ENCODE results near the gene DHRS4L2. TPM values are rescaled to one million over a fixed set of nuclear protein-coding genes. Genes with fewer than 3 reads are reported as not detected.

Gene DHRS4L2
- total RNA-seq, 4 donors from 2014 or later = 9.4 to 23.9 (median 21.1) TPM

GRCh38 chr14:24051789-24052655 is 63.3 kb downstream of the DHRS4L2 start, which contains the start of gene CARMIL3:
CARMIL3 (plus strand) TSS chr14:24052009; CDS start chr14:24052154, 145 bp downstream.
- TF ChIP-seq POLR2A (IDR thresholded peaks at IDR 0.05; ENCODE audit: low read depth) (no peak), CTCF (IDR thresholded peaks at IDR 0.05) (no peak), POLR2AphosphoS5 (IDR thresholded peaks at IDR 0.05) (peak; percentile 31 to 50)
- H3K36me3 ChIP-seq = no peaks in the 10 kb centered on the region
- peaks cover 0 to 12% (median 0%) of the 10 kb centered on the region in 4 donors for H3K27me3 ChIP-seq
- peak within 1 kb of the TSS; percentile 55 to 73 (median 63) for H3K4me3 ChIP-seq
- peaks cover 12 to 22% (median 19%) of the 10 kb centered on the region in 4 donors for H3K4me1 ChIP-seq
- no peak for DNase-seq (ENCODE audit: extremely low spot score)
- WGBS = 0% methylated on average over 19 of the region's 92 CpGs
- intact Hi-C loops (cut with DNase I) = loop anchor here (5.0 kb wide), 1 partner anchor 40 kb away; no protein-coding TSS in a partner anchor
- peak within 1 kb of the TSS; percentile 60 to 72 (median 66) for H3K27ac ChIP-seq (replicated peaks in 1 of 4)
- no peaks in the 10 kb centered on the region for H3K9me3 ChIP-seq

- Histone ChIP-seq H3K27me3 (peaks cover 0 to 15% (median 0%) of the 10 kb centered on the region in 4 donors), H3K9me3 (no peaks in the 10 kb centered on the region), H3K4me1 (peaks cover 12 to 22% (median 19%) of the 10 kb centered on the region in 4 donors), H3K36me3 (no peaks in the 10 kb centered on the region), H3K27ac (replicated peaks in 1 of 4) (no peak overlapping the region), H3K4me3 (peak overlapping the region; percentile 55 to 73 (median 63))
- intact Hi-C loops (cut with DNase I) = loop anchor here (5.0 kb wide), 1 partner anchor 41 kb away; no protein-coding TSS in a partner anchor
- TF ChIP-seq POLR2A (IDR thresholded peaks at IDR 0.05; ENCODE audit: low read depth) = no peak
- TF ChIP-seq CTCF (IDR thresholded peaks at IDR 0.05) = no peak
- no peak for TF ChIP-seq EP300 (IDR thresholded peaks at IDR 0.05)
- DNase-seq (ENCODE audit: extremely low spot score) = no peak
- 53% methylated on average over 20 of the region's 20 CpGs for WGBS
Measured at GRCh38 chr14:24052656-24053547, 64.2 kb downstream of the DHRS4L2 start.

- no peaks in the 10 kb centered on the region for H3K9me3 ChIP-seq
- peaks cover 0 to 16% (median 0%) of the 10 kb centered on the region in 4 donors for H3K27me3 ChIP-seq
- peaks cover 12 to 29% (median 23%) of the 10 kb centered on the region in 4 donors for H3K4me1 ChIP-seq
- 84% methylated on average over 10 of the region's 10 CpGs for WGBS
- H3K4me3 ChIP-seq = no peak overlapping the region
- no peak overlapping the region for H3K27ac ChIP-seq (replicated peaks in 1 of 4)
- no peak for TF ChIP-seq POLR2AphosphoS5 (IDR thresholded peaks at IDR 0.05)
- no peak for TF ChIP-seq EP300 (IDR thresholded peaks at IDR 0.05)
- TF ChIP-seq CTCF (IDR thresholded peaks at IDR 0.05) = no peak
- TF ChIP-seq POLR2A (IDR thresholded peaks at IDR 0.05; ENCODE audit: low read depth) = no peak
- DNase-seq (ENCODE audit: extremely low spot score) = no peak
- no peaks in the 10 kb centered on the region for H3K36me3 ChIP-seq
- intact Hi-C loops (cut with DNase I) = loop anchor here (5.0 kb wide), 1 partner anchor 41 kb away; no protein-coding TSS in a partner anchor
Measured at GRCh38 chr14:24053548-24054323, 65.0 kb downstream of the DHRS4L2 start.

GRCh38 chr14:24054324-24054641 is 65.6 kb downstream of the DHRS4L2 start:
- Histone ChIP-seq H3K4me3 (no peak overlapping the region), H3K36me3 (no peaks in the 10 kb centered on the region), H3K4me1 (peaks cover 12 to 31% (median 23%) of the 10 kb centered on the region in 4 donors), H3K9me3 (no peaks in the 10 kb centered on the region), H3K27me3 (peaks cover 0 to 16% (median 0%) of the 10 kb centered on the region in 4 donors), H3K27ac (replicated peaks in 1 of 4) (no peak overlapping the region)
- TF ChIP-seq POLR2AphosphoS5 (IDR thresholded peaks at IDR 0.05) = no peak
- no peak for TF ChIP-seq EP300 (IDR thresholded peaks at IDR 0.05)
- no peak for TF ChIP-seq CTCF (IDR thresholded peaks at IDR 0.05)
- no peak for TF ChIP-seq POLR2A (IDR thresholded peaks at IDR 0.05; ENCODE audit: low read depth)
- 91% methylated on average over 6 of the region's 6 CpGs for WGBS
- intact Hi-C loops (cut with DNase I) = loop anchor here (5.0 kb wide), 1 partner anchor 42 kb away; no protein-coding TSS in a partner anchor
- no peak for DNase-seq (ENCODE audit: extremely low spot score)
